HG03060 (cell line): ENCODE measurements around the gene ERMP1.
"Not testable (repeated sequence)": the region's sequence is repeated elsewhere in the genome, so short reads cannot be mapped to it uniquely, and the experiment has no call there.

ENCODE experiments used
- ATAC-seq: cut with Tn5 transposase; IDR thresholded peaks from one replicate; pipeline ENCODE4 v1.9.1; 2021; ENCODE audit warnings: low read depth, moderate number of reproducible peaks; ENCODE audit not compliant: unreplicated experiment

Gene ERMP1

GRCh38 chr9:5787220-5787619 is 45.7 kb downstream of the ERMP1 start:
- ATAC-seq, result no peak

- ATAC-seq, result no peak
Measured at GRCh38 chr9:5786370-5787127, 46.4 kb downstream of the ERMP1 start.

GRCh38 chr9:5784526-5785315 is 48.2 kb downstream of the ERMP1 start:
- ATAC-seq, result no peak

- ATAC-seq, result no peak
Measured at GRCh38 chr9:5783982-5784381, 48.9 kb downstream of the ERMP1 start.

GRCh38 chr9:5783420-5783819 is 49.5 kb downstream of the ERMP1 start:
- ATAC-seq, result not testable (repeated sequence)

- ATAC-seq, result not testable (repeated sequence)
Measured at GRCh38 chr9:5779705-5780218, 53.2 kb downstream of the ERMP1 start.

- no peak for ATAC-seq
Measured at GRCh38 chr9:5778805-5779204, 54.1 kb downstream of the ERMP1 start.

GRCh38 chr9:5773324-5773999 is 59.5 kb downstream of the ERMP1 start:
- ATAC-seq, result no peak

- peak; percentile 51 for ATAC-seq
Measured at GRCh38 chr9:5767968-5768932, 64.7 kb downstream of the ERMP1 start.

- ATAC-seq, result no peak
Measured at GRCh38 chr9:5764130-5764868, 68.6 kb downstream of the ERMP1 start.

GRCh38 chr9:5762421-5762820 is 70.5 kb downstream of the ERMP1 start:
- ATAC-seq, result no peak

GRCh38 chr9:5760338-5760737 is 72.6 kb downstream of the ERMP1 start:
- ATAC-seq, result no peak

GRCh38 chr9:5756633-5757032 is 76.3 kb downstream of the ERMP1 start:
- no peak for ATAC-seq

- ATAC-seq, result no peak
Measured at GRCh38 chr9:5750569-5750968, 82.3 kb downstream of the ERMP1 start.

GRCh38 chr9:5749306-5749705 is 83.6 kb downstream of the ERMP1 start:
- no peak for ATAC-seq

- ATAC-seq, result no peak
Measured at GRCh38 chr9:5748438-5748837, 84.5 kb downstream of the ERMP1 start.

GRCh38 chr9:5743109-5743508 is 89.8 kb downstream of the ERMP1 start:
- no peak for ATAC-seq

- ATAC-seq, result no peak
Measured at GRCh38 chr9:5736563-5737346, 96.2 kb downstream of the ERMP1 start.

- ATAC-seq, result no peak
Measured at GRCh38 chr9:5735072-5735471, 97.8 kb downstream of the ERMP1 start.
